C4-2B (cell line): ENCODE measurements around the gene CUEDC1.

Experiments used
- H3K27ac ChIP-seq: fragments of 450-650 bp; 2 replicates; pipeline ENCODE4 v1.5.1; 2017
- CTCF ChIP-seq: fragments of 450-650 bp; conservative IDR thresholded peaks from 2 replicates; pipeline ENCODE4 v1.5.1; 2017; ENCODE audit warnings: mild to moderate bottlenecking
- ZFX ChIP-seq: fragments of 450-650 bp; IDR thresholded peaks from 2 replicates; pipeline ENCODE4 v1.6.1; 2017

CUEDC1 gene

DNA sequence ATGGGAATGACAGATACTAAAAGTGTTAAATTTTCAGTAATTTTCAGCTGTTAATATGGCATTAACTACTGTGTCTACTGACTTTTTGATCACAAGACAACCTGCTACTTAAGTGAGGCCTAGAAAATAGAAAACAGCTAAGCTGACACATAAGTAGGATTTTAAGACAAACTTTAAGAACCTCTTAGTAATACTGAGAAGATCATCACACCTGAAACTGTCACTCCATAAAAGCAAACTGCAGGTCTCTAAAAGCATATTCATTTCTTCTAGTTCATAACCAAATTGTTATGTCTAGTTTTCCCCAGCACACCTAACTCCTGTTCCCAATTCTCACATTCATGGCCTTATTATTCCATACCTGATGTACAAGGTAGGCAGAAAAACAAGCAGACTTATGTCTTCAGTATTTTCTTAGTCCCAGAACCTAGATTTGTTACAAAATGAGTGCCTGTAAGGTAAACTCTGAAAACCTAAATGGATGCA, 43.8 kb upstream of the CUEDC1 start:
- TF ChIP-seq CTCF (no peak), ZFX (no peak)
- no peak overlapping the region for H3K27ac ChIP-seq

- no peak overlapping the region for H3K27ac ChIP-seq
- TF ChIP-seq ZFX (no peak), CTCF (no peak)
Measured at GRCh38 chr17:57997085-57997809, 42.0 kb upstream of the CUEDC1 start.

- TF ChIP-seq CTCF (peak; percentile 76), ZFX (no peak)
Measured at GRCh38 chr17:57995076-57995956, 40.1 kb upstream of the CUEDC1 start.

GRCh38 chr17:57994436-57994835, 39.2 kb upstream of the CUEDC1 start:
- TF ChIP-seq CTCF: no peak
- no peak for TF ChIP-seq ZFX
- H3K27ac ChIP-seq: no peak overlapping the region

More at GRCh38 chr17:57995076-57995956, 40.1 kb upstream of the CUEDC1 start:
- no peak overlapping the region for H3K27ac ChIP-seq

DNA sequence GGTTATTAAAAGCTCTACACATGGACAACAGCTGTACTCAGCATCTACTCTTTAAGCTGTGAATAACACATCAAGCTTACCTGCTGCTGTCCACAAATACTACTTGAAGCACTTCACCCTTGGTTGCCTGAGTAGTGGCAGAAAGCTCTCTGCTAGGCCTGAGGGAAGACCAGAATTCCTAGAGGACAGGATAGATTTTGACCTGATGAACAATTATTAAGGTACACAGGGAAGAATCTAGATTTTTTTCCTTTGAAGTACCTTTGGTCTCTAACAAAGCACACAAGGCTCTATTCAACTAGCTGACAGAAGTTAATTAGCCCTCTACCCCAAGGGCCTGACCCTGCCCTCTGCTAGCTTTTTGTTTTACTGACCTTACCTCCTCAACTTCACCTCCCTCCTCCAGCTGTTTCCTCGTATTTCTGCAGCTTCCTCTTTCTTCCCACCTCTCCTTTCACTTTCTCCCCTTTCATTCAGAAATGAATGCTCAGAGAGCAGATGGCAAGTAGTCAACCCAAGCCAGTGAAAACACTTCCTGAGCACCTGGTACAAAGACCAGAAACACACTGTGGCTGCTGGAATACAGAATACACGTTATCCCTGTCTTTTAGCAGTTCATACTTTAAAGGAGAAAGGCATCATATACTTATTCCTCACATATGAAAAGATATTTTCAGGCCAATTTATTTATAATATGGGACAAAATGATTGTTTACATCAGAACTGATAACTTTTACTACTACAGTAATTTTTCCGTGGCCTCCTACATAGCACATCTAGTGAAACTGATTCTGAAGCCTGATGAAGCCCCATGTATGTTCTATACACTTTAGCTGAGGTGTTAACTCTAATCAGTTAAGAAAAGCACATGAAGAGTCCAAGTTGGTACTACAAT, 38.5 kb upstream of the CUEDC1 start:
- no peak for TF ChIP-seq ZFX
- no peak for TF ChIP-seq CTCF
- H3K27ac ChIP-seq: no peak overlapping the region

GRCh38 chr17:57991537-57991936, 36.3 kb upstream of the CUEDC1 start:
- no peak overlapping the region for H3K27ac ChIP-seq
- TF ChIP-seq CTCF (no peak), ZFX (no peak)
